OCI-LY7 (cell line): ENCODE measurements around the gene NDUFV1. TPM values are rescaled to one million over a fixed set of nuclear protein-coding genes. Genes with fewer than 3 reads are reported as not detected.

Experiments used
- BruUV-seq: library from RNA; stranded (reverse); fragments of 400-500 nt; replicated peaks from 2 replicates; lab custom pipeline; 2021; lab: Mats Ljungman, UMichigan
- CTCF ChIA-PET: fragments of 300-600 bp; sonication (Branson Sonifier 250); formaldehyde crosslinking; loops from one replicate; lab custom pipeline; 2022; ENCODE audit warnings: antibody characterized with exemption; ENCODE audit not compliant: unreplicated experiment; lab: Charles Lee
- POLR2A ChIA-PET: fragments of 300-600 bp; sonication (Branson Sonifier 250); formaldehyde crosslinking; loops from one replicate; lab custom pipeline; 2022; ENCODE audit warnings: antibody characterized with exemption; lab: Charles Lee
- DNase-seq: peaks from one replicate; pipeline ENCODE4 v3.0.0-alpha.2; 2015; ENCODE audit warnings: low spot score
- H2AFZ ChIP-seq: fragments of 200-600 bp; sonication (generic), shearing (Covaris generic); 2 replicates; pipeline ENCODE4 v1.6.1; 2014; ENCODE audit warnings: mild to moderate bottlenecking, antibody characterized with exemption, low read length, moderate library complexity
- H3K27ac ChIP-seq: fragments of 200-600 bp; sonication (generic); 2 replicates; pipeline ENCODE4 v1.5.1; 2014; ENCODE audit warnings: mixed run types, low read depth, mild to moderate bottlenecking, moderate library complexity, low read length, inconsistent platforms; ENCODE audit not compliant: poor library complexity, severe bottlenecking
- H3K36me3 ChIP-seq: fragments of 200-600 bp; sonication (generic); 2 replicates; pipeline ENCODE4 v1.6.1; 2014; ENCODE audit warnings: mild to moderate bottlenecking, antibody characterized with exemption, low read length, moderate library complexity, mixed read lengths; ENCODE audit not compliant: insufficient read depth
- H3K4me1 ChIP-seq: fragments of 200-600 bp; sonication (generic); 2 replicates; pipeline ENCODE4 v1.5.1; 2014; ENCODE audit warnings: mild to moderate bottlenecking, low read length; ENCODE audit not compliant: insufficient read depth, poor library complexity, severe bottlenecking
- H3K4me2 ChIP-seq: fragments of 200-600 bp; sonication (generic); 2 replicates; pipeline ENCODE4 v1.6.1; 2014; ENCODE audit warnings: mild to moderate bottlenecking, low read length
- H3K4me3 ChIP-seq: fragments of 200-600 bp; sonication (generic); 2 replicates; pipeline ENCODE4 v1.5.1; 2014; ENCODE audit warnings: mild to moderate bottlenecking, low read depth, low read length; ENCODE audit not compliant: poor library complexity, severe bottlenecking
- H3K79me2 ChIP-seq: fragments of 200-600 bp; sonication (generic); 2 replicates; pipeline ENCODE4 v1.6.1; 2016; ENCODE audit warnings: low read depth, mild to moderate bottlenecking, low read length, moderate library complexity, mixed read lengths; ENCODE audit not compliant: insufficient read depth
- H3K9me2 ChIP-seq: fragments of 200-600 bp; sonication (generic); 2 replicates; pipeline ENCODE4 v1.6.1; 2016; ENCODE audit warnings: mild to moderate bottlenecking, low read length, mixed read lengths; ENCODE audit not compliant: insufficient read depth
- H3K9me3 ChIP-seq: fragments of 200-600 bp; sonication (generic); 2 replicates; pipeline ENCODE4 v1.6.1; 2014; ENCODE audit warnings: mild to moderate bottlenecking, mixed run types, low read length, mixed read lengths
- H4K20me1 ChIP-seq: fragments of 200-600 bp; sonication (generic); 2 replicates; pipeline ENCODE4 v1.6.1; 2014; ENCODE audit warnings: mild to moderate bottlenecking, antibody characterized with exemption, low read length, moderate library complexity, mixed read lengths; ENCODE audit not compliant: insufficient read depth
- CTCF ChIP-seq: fragments of 200-600 bp; sonication (generic); conservative IDR thresholded peaks from 2 replicates; pipeline ENCODE4 v1.5.1; 2014; ENCODE audit warnings: mild to moderate bottlenecking, antibody characterized with exemption, low read length, moderate library complexity, mixed read lengths
- EZH2phosphoT487 ChIP-seq: fragments of 200-600 bp; sonication (generic); IDR thresholded peaks from 2 replicates; pipeline ENCODE4 v1.6.1; 2018; ENCODE audit warnings: low read depth, borderline replicate concordance, mild to moderate bottlenecking, mixed run types, antibody characterized with exemption, low read length, moderate library complexity, mixed read lengths
- intact Hi-C: fragments of 100-400 bp; cut with micrococcal nuclease; formaldehyde crosslinking; loops from one replicate; pipeline ENCODE4 v1.10.0; 2022; ENCODE audit not compliant: unreplicated experiment
- total RNA-seq, 2 experiments: library from RNA; depleted of rRNA in 1 of 2; stranded (reverse); fragments of >200 nt in 1 of 2; shearing (Covaris generic) in 1 of 2; gene quantifications; 2 replicates each; pipeline ENCODE4 v1.2.3, GENCODE V29; 2014 to 2022

NDUFV1 gene
- total RNA-seq, 2 experiments from 2014 or later, result 283 to 335 TPM

- DNase-seq, result no peak
- intact Hi-C loops, result no loop called here
- no peak overlapping the region for H3K4me3 ChIP-seq
- peaks cover 21% of the 10 kb centered on the region for H3K36me3 ChIP-seq
- no peaks in the 10 kb centered on the region for H3K9me2 ChIP-seq
- ChIA-PET POLR2A (interaction anchor here (0.7 kb wide), 1 partner anchor 1108 kb away, joined by 3 read pairs; no protein-coding TSS in a partner anchor), CTCF (interaction anchor here (0.7 kb wide), 1 partner anchor 9 kb away, joined by 3 read pairs; no protein-coding TSS in a partner anchor)
- TF ChIP-seq CTCF, result no peak
- TF ChIP-seq EZH2phosphoT487, result no peak
- no peak overlapping the region for H2AFZ ChIP-seq
- peaks cover 32% of the 10 kb centered on the region for H3K9me3 ChIP-seq
- no peaks in the 10 kb centered on the region for H4K20me1 ChIP-seq
- H3K4me2 ChIP-seq, result no peak overlapping the region
- peaks cover 45% of the 10 kb centered on the region for H3K4me1 ChIP-seq
- H3K79me2 ChIP-seq, result peaks cover 5% of the 10 kb centered on the region; the same call in 1 of the 2 replicates
- no peak overlapping the region for H3K27ac ChIP-seq
- no TSS peak for BruUV-seq
Measured at GRCh38 chr11:67654225-67654624, 47.5 kb downstream of the NDUFV1 start.

GRCh38 chr11:67656278-67656922 lies 49.7 kb downstream of the NDUFV1 start:
- Histone ChIP-seq H3K4me3 (no peak overlapping the region), H3K79me2 (peaks cover 2% of the 10 kb centered on the region; the same call in 1 of the 2 replicates)

More at GRCh38 chr11:67656278-67656922, 49.7 kb downstream of the NDUFV1 start:
- Histone ChIP-seq H3K4me1 (peaks cover 37% of the 10 kb centered on the region), H3K9me2 (no peaks in the 10 kb centered on the region), H4K20me1 (no peaks in the 10 kb centered on the region), H3K36me3 (peaks cover 21% of the 10 kb centered on the region), H3K27ac (no peak overlapping the region), H3K9me3 (peaks cover 32% of the 10 kb centered on the region), H2AFZ (no peak overlapping the region), H3K4me2 (no peak overlapping the region)
- peak; percentile 89 for DNase-seq
- ChIA-PET POLR2A (no interaction called here), CTCF (no interaction called here)
- no TSS peak for BruUV-seq
- no peak for TF ChIP-seq CTCF
- TF ChIP-seq EZH2phosphoT487, result no peak
- intact Hi-C loops, result no loop called here
